ENCODE measurements around the gene AQP9.
"Not testable (repeated sequence)": the region's sequence is repeated elsewhere in the genome, so short reads cannot be mapped to it uniquely, and the experiment has no call there.

AQP9 gene

GRCh38 chr15:58138106-58138505, at the start of gene AQP9:
Gene AQP9, plus strand, starts transcription at chr15:58138381. Its CDS starts 185 bp downstream, at chr15:58138566.
- DNase-seq, result no peak

GRCh38 chr15:58095415-58095814, 42.8 kb upstream of the AQP9 start:
- DNase-seq, result no peak

- no peak for DNase-seq
Measured at GRCh38 chr15:58096529-58097084, 41.6 kb upstream of the AQP9 start.

- DNase-seq, result no peak
Measured at GRCh38 chr15:58103482-58103881, 34.7 kb upstream of the AQP9 start.

GRCh38 chr15:58108117-58108516, 30.1 kb upstream of the AQP9 start:
- no peak for DNase-seq

GRCh38 chr15:58109419-58109818, 28.8 kb upstream of the AQP9 start:
- DNase-seq, result no peak

- no peak for DNase-seq
Measured at GRCh38 chr15:58110999-58111717, 27.0 kb upstream of the AQP9 start.

- DNase-seq, result no peak
Measured at GRCh38 chr15:58111718-58112104, 26.5 kb upstream of the AQP9 start.

GRCh38 chr15:58113358-58113757, 24.8 kb upstream of the AQP9 start:
- not testable (repeated sequence) for DNase-seq

- DNase-seq, result no peak
Measured at GRCh38 chr15:58114388-58114787, 23.8 kb upstream of the AQP9 start.

GRCh38 chr15:58114812-58115211, 23.4 kb upstream of the AQP9 start:
- no peak for DNase-seq

GRCh38 chr15:58115692-58116091, 22.5 kb upstream of the AQP9 start:
- DNase-seq, result no peak

- DNase-seq, result no peak
Measured at GRCh38 chr15:58117619-58118018, 20.6 kb upstream of the AQP9 start.

GRCh38 chr15:58118272-58118671, 19.9 kb upstream of the AQP9 start:
- no peak for DNase-seq

GRCh38 chr15:58119016-58119415, 19.2 kb upstream of the AQP9 start:
- no peak for DNase-seq

GRCh38 chr15:58124585-58124984, 13.6 kb upstream of the AQP9 start:
- DNase-seq, result no peak

GRCh38 chr15:58125333-58125732, 12.8 kb upstream of the AQP9 start:
- DNase-seq, result no peak

- DNase-seq, result no peak
Measured at GRCh38 chr15:58134886-58135285, 3.3 kb upstream of the AQP9 start.

- DNase-seq, result no peak
Measured at GRCh38 chr15:58135511-58136174, 2.5 kb upstream of the AQP9 start.

GRCh38 chr15:58136731-58137130, 1.4 kb upstream of the AQP9 start:
- no peak for DNase-seq

GRCh38 chr15:58137686-58138085, 495 bp upstream of the AQP9 start:
- no peak for DNase-seq

GRCh38 chr15:58139276-58139988, 1.3 kb downstream of the AQP9 start:
- no peak for DNase-seq

- DNase-seq, result no peak
Measured at GRCh38 chr15:58139989-58140522, 1.9 kb downstream of the AQP9 start.

Measured in stimulated activated CD4-positive, alpha-beta T cell treated with anti-CD3 and anti-CD28 coated beads, Interleukin-4, amount 100 ng/mL, for 4 hours (primary cell).